Uterus (tissue), 2 donors: ENCODE data around the gene CITED4.

Source experiments
- CTCF ChIP-seq, 4 experiments: fragments of 200-600 bp in 2 of 4; fragments of 450-650 bp in 2 of 4; sonication (generic) in 2 of 4; IDR thresholded peaks; one replicate each; pipeline ENCODE4 v1.5.1; 2016 to 2019; ENCODE audit warnings: antibody characterized with exemption in 4 of 4, mild to moderate bottlenecking in 2 of 4, moderate library complexity in 1 of 4
- POLR2A ChIP-seq, 2 donors: fragments of 450-650 bp; IDR thresholded peaks; one replicate each; pipeline ENCODE4 v1.6.1; 2016; ENCODE audit warnings: antibody characterized with exemption in 2 of 2, mild to moderate bottlenecking in 1 of 2, moderate library complexity in 1 of 2

- no peak for TF ChIP-seq CTCF (IDR thresholded peaks at IDR 0.05)
- no peak for TF ChIP-seq POLR2A (IDR thresholded peaks at IDR 0.05)
Measured at GRCh38 chr1:40886318-40887011, 24.3 kb upstream of the CITED4 start.
